Dedifferentiated amniotic fluid mesenchymal stem cell (primary cell): Measurements from ENCODE around the gene CCDC188.

Experiments used
- DNase-seq: peaks from one replicate; pipeline ENCODE4 v3.0.0-alpha.2; 2016; ENCODE audit errors: extremely low spot score

Gene CCDC188

GRCh38 chr22:20117633-20118299 lies 33.1 kb downstream of the CCDC188 start:
- DNase-seq, result peak; percentile 22

- peak; percentile 95 for DNase-seq
These were observed 33.8 kb downstream of the CCDC188 start, which contains the start of gene TRMT2A for GRCh38 chr22:20116951-20117632. Gene TRMT2A (minus strand): TSS chr22:20117226. CDS start chr22:20116906, 320 bp downstream.

- DNase-seq, result no peak
These were observed 34.4 kb downstream of the CCDC188 start for GRCh38 chr22:20116376-20116950.

- DNase-seq, result no peak
These were observed 35.0 kb downstream of the CCDC188 start, which contains the start of gene RANBP1 for GRCh38 chr22:20115691-20116375. Gene RANBP1 (plus strand): TSS chr22:20116104. CDS start chr22:20116185, 81 bp downstream.

GRCh38 chr22:20114506-20115475 lies 36.1 kb downstream of the CCDC188 start:
- DNase-seq, result no peak

- no peak for DNase-seq
These were observed 37.1 kb downstream of the CCDC188 start for GRCh38 chr22:20113551-20114310.

- DNase-seq, result no peak
These were observed 38.0 kb downstream of the CCDC188 start for GRCh38 chr22:20112623-20113511.

GRCh38 chr22:20111689-20112622 lies 38.9 kb downstream of the CCDC188 start:
- no peak for DNase-seq

GRCh38 chr22:20111045-20111688 lies 39.7 kb downstream of the CCDC188 start:
- no peak for DNase-seq

GRCh38 chr22:20110359-20110985 lies 40.4 kb downstream of the CCDC188 start:
- DNase-seq, result no peak

- DNase-seq, result no peak
These were observed 41.2 kb downstream of the CCDC188 start for GRCh38 chr22:20109411-20110358.

GRCh38 chr22:20108757-20109230 lies 42.1 kb downstream of the CCDC188 start:
- DNase-seq, result no peak

GRCh38 chr22:20107951-20108756 lies 42.7 kb downstream of the CCDC188 start:
- DNase-seq, result no peak

GRCh38 chr22:20107471-20107901 lies 43.4 kb downstream of the CCDC188 start:
- DNase-seq, result no peak

GRCh38 chr22:20106849-20107237 lies 44.0 kb downstream of the CCDC188 start:
- no peak for DNase-seq
